HG02610 (cell line): Measurements from ENCODE around the gene PSAT1.

Source experiments
- ATAC-seq: cut with Tn5 transposase; IDR thresholded peaks from one replicate; pipeline ENCODE4 v1.9.1; 2021; ENCODE audit warnings: mild to moderate bottlenecking, moderate library complexity; ENCODE audit not compliant: unreplicated experiment

PSAT1 gene

GRCh38 chr9:78316166-78316892 is 19.4 kb downstream of the PSAT1 start:
- no peak for ATAC-seq

GRCh38 chr9:78319197-78320029 is 22.5 kb downstream of the PSAT1 start:
- ATAC-seq = no peak

- ATAC-seq = no peak
Measured at GRCh38 chr9:78320030-78320693, 23.2 kb downstream of the PSAT1 start.

- ATAC-seq = no peak
Measured at GRCh38 chr9:78320875-78321496, 24.1 kb downstream of the PSAT1 start.

- ATAC-seq = no peak
Measured at GRCh38 chr9:78321505-78321904, 24.6 kb downstream of the PSAT1 start.

GRCh38 chr9:78324068-78324650 is 27.2 kb downstream of the PSAT1 start:
- ATAC-seq = no peak

GRCh38 chr9:78324682-78325081 is 27.8 kb downstream of the PSAT1 start:
- ATAC-seq = no peak

GRCh38 chr9:78325343-78325742 is 28.4 kb downstream of the PSAT1 start:
- ATAC-seq = no peak

- no peak for ATAC-seq
Measured at GRCh38 chr9:78325846-78326360, 29.0 kb downstream of the PSAT1 start.

GRCh38 chr9:78326564-78326963 is 29.6 kb downstream of the PSAT1 start:
- no peak for ATAC-seq

- ATAC-seq = no peak
Measured at GRCh38 chr9:78332381-78332780, 35.5 kb downstream of the PSAT1 start.

- ATAC-seq = no peak
Measured at GRCh38 chr9:78348848-78349247, 51.9 kb downstream of the PSAT1 start.

GRCh38 chr9:78351816-78352215 is 54.9 kb downstream of the PSAT1 start:
- no peak for ATAC-seq

- ATAC-seq = no peak
Measured at GRCh38 chr9:78354324-78354973, 57.5 kb downstream of the PSAT1 start.

GRCh38 chr9:78354989-78355388 is 58.1 kb downstream of the PSAT1 start:
- ATAC-seq = no peak

GRCh38 chr9:78356634-78357033 is 59.7 kb downstream of the PSAT1 start:
- no peak for ATAC-seq

- ATAC-seq = peak; percentile 56
Measured at GRCh38 chr9:78357165-78357873, 60.4 kb downstream of the PSAT1 start.

GRCh38 chr9:78358329-78359051 is 61.6 kb downstream of the PSAT1 start:
- ATAC-seq = no peak

- no peak for ATAC-seq
Measured at GRCh38 chr9:78363221-78363620, 66.3 kb downstream of the PSAT1 start.
